Panc1 (cell line): ENCODE measurements around the gene PEDS1. TPM values are rescaled to one million over a fixed set of nuclear protein-coding genes. Genes with fewer than 3 reads are reported as not detected.
"Not testable (repeated sequence)": the region's sequence is repeated elsewhere in the genome, so short reads cannot be mapped to it uniquely, and the experiment has no call there.

Source experiments
- ATAC-seq: fragments of 200-7000 bp; cut with Tn5 transposase; 2 replicates; pipeline ENCODE4 v1.9.1; 2020; ENCODE audit warnings: mild to moderate bottlenecking, moderate library complexity
- BruUV-seq: library from RNA; stranded (reverse); fragments of 400-500 nt; replicated peaks from 2 replicates; lab custom pipeline; 2021; lab: Mats Ljungman, UMichigan
- CTCF ChIA-PET: fragments of 300-600 bp; sonication (Branson Sonifier 250); formaldehyde crosslinking; loops from one replicate; lab custom pipeline; 2022; ENCODE audit warnings: antibody characterized with exemption; lab: Charles Lee
- POLR2A ChIA-PET: fragments of 300-600 bp; sonication (Branson Sonifier 250); formaldehyde crosslinking; loops from one replicate; lab custom pipeline; 2022; ENCODE audit warnings: antibody characterized with exemption; lab: Charles Lee
- DNase-seq: peaks from one replicate; pipeline ENCODE4 v3.0.0-alpha.2; 2010; ENCODE audit warnings: low read depth, low spot score
- H3K27ac ChIP-seq: 2 replicates; pipeline ENCODE4 v1.5.1; 2011; ENCODE audit warnings: mild to moderate bottlenecking, low read length, inconsistent platforms
- H3K27me3 ChIP-seq: fragments of 200-500 bp; sonication (Bioruptor generic); 2 replicates; pipeline ENCODE4 v1.6.0; 2014; ENCODE audit warnings: low read length, inconsistent platforms; ENCODE audit not compliant: control insufficient read depth, insufficient read depth
- H3K36me3 ChIP-seq: fragments of 200-500 bp; sonication (Bioruptor generic); 2 replicates; pipeline ENCODE4 v1.5.1; 2014; ENCODE audit warnings: inconsistent platforms, mild to moderate bottlenecking, low read length, moderate library complexity; ENCODE audit not compliant: control insufficient read depth, insufficient read depth
- H3K4me1 ChIP-seq: 2 replicates; pipeline ENCODE4 v1.5.1; 2011; ENCODE audit warnings: inconsistent platforms, mild to moderate bottlenecking, low read length, moderate library complexity; ENCODE audit not compliant: control insufficient read depth, insufficient read depth
- H3K4me3 ChIP-seq, 2 experiments: 2 replicates each; pipeline ENCODE4 v1.5.1; 2011 to 2012; ENCODE audit warnings: low read depth in 2 of 2, low read length in 2 of 2, mild to moderate bottlenecking in 2 of 2, inconsistent platforms in 1 of 2, moderate library complexity in 1 of 2
- H3K9me3 ChIP-seq: fragments of 200-500 bp; sonication (Bioruptor generic); 2 replicates; pipeline ENCODE4 v1.5.1; 2014; ENCODE audit warnings: low read depth, mild to moderate bottlenecking, inconsistent platforms, low read length, moderate library complexity; ENCODE audit not compliant: control insufficient read depth, insufficient read depth
- CTCF ChIP-seq: fragments of 450-650 bp; IDR thresholded peaks from 2 replicates; pipeline ENCODE4 v1.5.1; 2017; ENCODE audit warnings: mild to moderate bottlenecking
- POLR2AphosphoS5 ChIP-seq: IDR thresholded peaks from 2 replicates; pipeline ENCODE4 v1.6.1; 2012; ENCODE audit warnings: mild to moderate bottlenecking, low read depth, low read length, moderate library complexity
- REST ChIP-seq, 2 experiments: IDR thresholded peaks; 2 replicates each; pipeline ENCODE4 v1.6.1; 2011 to 2012; ENCODE audit warnings: low read depth in 2 of 2, control low read depth in 1 of 2, low read length in 1 of 2, mild to moderate bottlenecking in 1 of 2, moderate library complexity in 1 of 2; ENCODE audit not compliant: insufficient read depth in 1 of 2
- SIN3A ChIP-seq: IDR thresholded peaks from 2 replicates; pipeline ENCODE4 v1.6.1; 2012; ENCODE audit warnings: low read depth, mild to moderate bottlenecking, low read length, moderate library complexity, borderline replicate concordance; ENCODE audit not compliant: insufficient read depth
- TCF7L2 ChIP-seq: IDR thresholded peaks from 2 replicates; pipeline ENCODE4 v1.6.1; 2011; ENCODE audit warnings: mild to moderate bottlenecking, low read depth, low read length, inconsistent platforms
- in situ Hi-C: cut with HindIII; loops from 2 replicates; pipeline ENCODE4 v1.10.0; 2016; ENCODE audit warnings: low sequenced_read_pairs, low pct_unique_long_range_greater_than_20kb
- intact Hi-C: fragments of 100-400 bp; cut with micrococcal nuclease; formaldehyde crosslinking; loops from one replicate; pipeline ENCODE4 v1.10.0; 2022; ENCODE audit not compliant: unreplicated experiment
- total RNA-seq: library from RNA; stranded (reverse); gene quantifications from one replicate; pipeline ENCODE4 v1.2.1, GENCODE V29; 2021; ENCODE audit not compliant: unreplicated experiment

PEDS1 gene
- total RNA-seq, 1 experiment from 2014 or later: 88.9 TPM

- ATAC-seq, H3K4me3 ChIP-seq, H3K27me3 ChIP-seq, H3K9me3 ChIP-seq, BruUV-seq, H3K27ac ChIP-seq, DNase-seq, intact Hi-C loops, in situ Hi-C loops: not testable (repeated sequence)
- peaks cover 11% of the 10 kb centered on the region; the same call in 1 of the 2 replicates for H3K36me3 ChIP-seq
- H3K4me1 ChIP-seq: peaks cover 66% of the 10 kb centered on the region
- ChIA-PET CTCF (interaction anchor here (0.5 kb wide), 1 partner anchor 64 kb away, joined by 3 read pairs; no protein-coding TSS in a partner anchor), POLR2A (interaction anchor here (0.9 kb wide), 1 partner anchor 25 kb away, joined by 3 read pairs; no protein-coding TSS in a partner anchor)
Observed at GRCh38 chr20:50135157-50135556, 18.4 kb downstream of the PEDS1 start.

GRCh38 chr20:50133474-50134217, 19.9 kb downstream of the PEDS1 start:
- POLR2A ChIA-PET: no interaction called here
- in situ Hi-C loops: no loop called here

More at GRCh38 chr20:50133474-50134217, 19.9 kb downstream of the PEDS1 start:
- ATAC-seq (no peak), DNase-seq (no peak)
- no peaks in the 10 kb centered on the region for H3K9me3 ChIP-seq
- intact Hi-C loops: no loop called here
- peaks cover 51% of the 10 kb centered on the region for H3K4me1 ChIP-seq
- H3K4me3 ChIP-seq: no peak overlapping the region
- no TSS peak for BruUV-seq
- no peaks in the 10 kb centered on the region for H3K27me3 ChIP-seq
- peak overlapping the region; percentile 44; the same call in 1 of the 2 replicates for H3K27ac ChIP-seq
- TF ChIP-seq POLR2AphosphoS5: no peak
- TF ChIP-seq TCF7L2: no peak
- no peak for TF ChIP-seq REST (IDR thresholded peaks at IDR 0.05; ENCODE audit: insufficient read depth in 1 of 2, low read depth in 2 of 2, low read length in 1 of 2)
- TF ChIP-seq SIN3A: no peak
- no peak for TF ChIP-seq CTCF
- peaks cover 16% of the 10 kb centered on the region; the same call in 1 of the 2 replicates for H3K36me3 ChIP-seq
- CTCF ChIA-PET: interaction anchor here (0.6 kb wide), 1 partner anchor 19 kb away, joined by 3 read pairs; no protein-coding TSS in a partner anchor
